NCI-H2171 (cell line): ENCODE data around the gene A2ML1.
"Not testable (repeated sequence)": the region's sequence is repeated elsewhere in the genome, so short reads cannot be mapped to it uniquely, and the experiment has no call there.

ENCODE experiments used
- DNase-seq: peaks from one replicate; lab custom pipeline; 2025; lab: John Stamatoyannopoulos, UW

The A2ML1 gene

DNA sequence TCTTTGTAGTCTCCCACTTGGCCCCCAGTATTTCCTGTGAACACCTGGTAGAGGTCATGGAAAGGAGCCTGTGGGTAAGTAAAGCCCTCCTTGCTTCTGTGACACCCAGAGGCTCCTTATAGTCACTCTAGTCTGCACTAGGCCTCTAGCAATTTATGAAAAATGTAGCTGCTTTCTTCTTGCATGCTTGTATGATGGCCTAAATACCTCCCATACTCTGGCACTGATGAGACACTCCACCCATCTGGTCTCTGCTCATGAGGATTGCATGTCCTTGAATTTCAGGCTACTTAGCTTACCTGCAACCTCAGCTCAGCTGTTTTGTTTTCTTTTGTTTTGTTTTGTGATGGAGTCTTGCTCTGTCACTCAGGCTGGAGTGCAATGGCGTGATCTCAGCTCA, 4.6 kb upstream of the A2ML1 start:
- DNase-seq = no peak

DNA sequence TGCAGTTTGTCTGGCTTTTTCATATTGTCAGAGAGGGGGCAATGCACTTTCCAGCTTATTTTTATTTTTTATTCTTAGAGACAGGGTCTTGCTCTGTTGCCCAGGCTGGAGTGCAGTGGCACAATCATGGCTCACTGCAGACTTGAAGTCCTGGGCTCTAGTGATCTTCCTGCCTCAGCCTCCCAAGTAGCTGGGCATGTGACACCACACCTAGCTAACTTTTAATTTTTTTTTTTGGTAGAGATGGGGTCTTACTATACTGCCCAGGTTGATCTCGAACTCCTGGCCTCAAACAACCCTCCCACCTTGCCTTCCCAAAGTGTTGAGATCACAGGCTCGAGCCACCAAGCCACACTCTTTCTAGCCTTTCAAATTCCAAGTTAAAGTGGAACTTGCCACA, 3.9 kb upstream of the A2ML1 start:
- DNase-seq = no peak

DNA sequence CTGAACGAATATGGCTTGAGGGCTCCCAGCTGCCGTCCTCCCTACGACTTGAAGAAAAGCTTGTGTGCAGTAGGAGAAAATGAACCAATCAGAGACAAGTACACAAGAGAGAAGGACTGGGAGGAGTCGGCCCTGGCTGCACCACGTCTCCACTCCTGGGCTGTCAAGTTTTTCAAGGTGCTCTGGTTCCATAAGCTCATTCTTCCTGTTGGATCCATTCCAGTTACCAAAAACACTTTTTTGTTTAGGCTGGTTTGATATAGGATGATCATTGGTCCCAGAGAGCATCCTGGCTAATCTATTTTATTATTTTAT, 2.8 kb upstream of the A2ML1 start:
- DNase-seq = no peak

DNA sequence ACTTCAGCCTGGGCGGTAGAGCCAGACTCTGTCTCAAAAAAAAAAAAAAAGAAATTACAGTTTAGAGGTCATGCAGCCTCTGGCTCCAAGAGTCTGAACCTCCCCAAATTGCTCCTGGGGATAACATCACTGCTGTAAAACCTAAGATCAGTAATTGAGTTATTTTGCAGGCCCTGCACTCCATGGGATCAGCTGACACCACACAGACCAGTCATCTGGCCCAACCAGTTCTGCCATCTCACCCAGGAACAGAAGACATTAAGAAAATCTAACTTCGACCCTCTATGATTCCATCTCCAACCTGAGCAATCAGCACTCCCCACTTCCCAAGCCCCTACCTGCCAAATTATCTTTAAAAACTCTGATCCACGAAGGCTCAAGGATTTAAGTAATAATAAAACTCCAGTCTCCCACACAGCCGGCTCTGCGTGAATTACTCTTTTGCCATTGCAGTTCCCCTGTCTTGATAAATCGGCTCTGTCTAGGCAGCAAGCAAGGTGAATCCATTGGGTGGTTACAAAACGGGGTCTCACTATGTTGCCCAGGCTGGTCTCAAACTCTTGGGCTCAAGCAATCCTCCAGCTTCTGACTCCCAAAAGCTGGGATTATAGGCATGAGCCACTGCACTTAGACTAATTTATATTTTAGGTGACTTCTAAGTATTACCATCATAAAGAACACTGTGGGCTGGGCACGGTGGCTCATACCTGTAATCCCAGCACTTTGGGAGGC, 1.6 kb upstream of the A2ML1 start:
- DNase-seq = not testable (repeated sequence)

DNA sequence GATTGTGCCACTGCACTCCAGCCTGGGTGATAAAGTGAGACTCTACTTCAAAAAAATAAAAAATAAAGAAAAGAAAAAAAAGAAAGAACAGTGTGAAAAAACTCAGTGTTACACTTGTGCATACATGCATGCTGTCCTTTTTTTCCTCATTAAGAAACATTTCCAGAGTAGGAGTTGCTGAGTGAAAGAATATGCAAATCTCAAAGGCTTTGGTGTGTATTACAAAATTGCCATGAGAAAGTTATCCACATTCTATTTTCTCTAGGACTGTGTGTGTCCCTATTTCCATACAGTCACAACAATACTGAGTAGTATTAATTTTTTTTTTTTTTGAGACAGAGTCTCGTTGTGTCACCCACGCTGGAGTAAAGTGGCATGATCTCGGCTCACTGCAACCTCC, 830 bp upstream of the A2ML1 start:
- no peak for DNase-seq

DNA sequence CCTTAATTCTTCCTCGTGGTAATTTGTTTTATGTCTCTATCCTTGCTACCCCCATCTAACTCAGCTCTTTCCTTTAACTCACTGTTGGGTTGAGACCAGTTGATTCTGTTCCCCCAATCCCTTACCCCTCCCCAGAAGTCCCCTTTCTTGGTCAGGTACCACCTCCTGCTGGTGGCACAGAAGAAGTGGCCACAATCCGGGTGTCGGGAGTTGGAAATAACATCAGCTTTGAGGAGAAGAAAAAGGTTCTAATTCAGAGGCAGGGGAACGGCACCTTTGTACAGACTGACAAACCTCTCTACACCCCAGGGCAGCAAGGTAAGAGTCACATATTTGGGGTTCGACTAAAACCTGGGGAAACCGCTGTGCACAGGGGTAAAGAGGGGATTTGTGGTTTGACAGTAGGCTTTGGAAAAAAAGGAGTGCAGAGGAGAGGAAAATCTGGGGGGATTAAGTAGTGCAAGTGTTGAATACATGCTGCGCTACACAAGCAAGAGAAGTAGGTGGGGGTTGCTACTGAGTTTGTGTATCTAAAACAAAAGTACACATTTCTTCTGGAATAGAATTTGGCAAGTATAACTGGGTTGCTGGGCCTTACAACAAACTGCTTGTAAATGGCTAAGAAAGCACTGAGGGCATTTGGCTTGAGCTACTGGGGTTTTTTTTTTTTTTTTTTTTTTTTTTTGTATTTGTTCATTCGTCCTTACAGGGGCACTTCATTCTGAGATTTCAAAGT, 1.3 kb downstream of the A2ML1 start:
- DNase-seq = no peak

DNA sequence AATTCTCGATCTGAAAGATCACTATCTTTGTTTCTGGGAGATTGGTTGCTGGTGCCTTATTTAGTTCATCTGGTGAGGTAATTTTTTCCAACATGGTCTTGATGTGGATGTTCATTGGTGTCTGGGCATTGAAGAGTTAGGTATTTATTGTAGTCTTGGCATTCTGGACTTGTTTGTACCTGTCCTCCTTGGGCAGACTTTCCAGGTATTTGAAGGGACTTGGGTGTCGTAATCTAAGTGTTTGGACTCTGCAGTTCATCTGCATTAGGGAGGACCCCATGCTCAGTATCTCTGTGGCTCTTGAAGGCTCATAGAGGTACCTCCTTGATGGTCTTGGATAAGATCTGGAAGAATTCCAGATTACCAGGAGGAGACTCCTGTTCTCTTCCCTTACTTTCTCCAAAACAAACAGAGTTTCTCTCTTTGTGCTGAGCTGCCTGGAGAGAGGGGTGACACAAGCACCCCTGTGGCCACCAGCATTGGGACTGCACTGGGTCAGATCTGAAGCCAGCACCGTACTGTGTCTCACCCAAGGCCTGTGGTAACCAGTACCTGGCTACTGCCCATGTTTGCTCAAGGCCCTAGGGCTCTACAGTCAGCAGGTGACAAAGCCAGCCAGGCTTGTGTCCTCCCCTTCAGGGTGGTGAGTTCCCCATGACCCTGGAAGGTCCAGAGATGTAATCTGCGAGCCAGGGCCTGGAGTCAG, 5.3 kb downstream of the A2ML1 start:
- no peak for DNase-seq

DNA sequence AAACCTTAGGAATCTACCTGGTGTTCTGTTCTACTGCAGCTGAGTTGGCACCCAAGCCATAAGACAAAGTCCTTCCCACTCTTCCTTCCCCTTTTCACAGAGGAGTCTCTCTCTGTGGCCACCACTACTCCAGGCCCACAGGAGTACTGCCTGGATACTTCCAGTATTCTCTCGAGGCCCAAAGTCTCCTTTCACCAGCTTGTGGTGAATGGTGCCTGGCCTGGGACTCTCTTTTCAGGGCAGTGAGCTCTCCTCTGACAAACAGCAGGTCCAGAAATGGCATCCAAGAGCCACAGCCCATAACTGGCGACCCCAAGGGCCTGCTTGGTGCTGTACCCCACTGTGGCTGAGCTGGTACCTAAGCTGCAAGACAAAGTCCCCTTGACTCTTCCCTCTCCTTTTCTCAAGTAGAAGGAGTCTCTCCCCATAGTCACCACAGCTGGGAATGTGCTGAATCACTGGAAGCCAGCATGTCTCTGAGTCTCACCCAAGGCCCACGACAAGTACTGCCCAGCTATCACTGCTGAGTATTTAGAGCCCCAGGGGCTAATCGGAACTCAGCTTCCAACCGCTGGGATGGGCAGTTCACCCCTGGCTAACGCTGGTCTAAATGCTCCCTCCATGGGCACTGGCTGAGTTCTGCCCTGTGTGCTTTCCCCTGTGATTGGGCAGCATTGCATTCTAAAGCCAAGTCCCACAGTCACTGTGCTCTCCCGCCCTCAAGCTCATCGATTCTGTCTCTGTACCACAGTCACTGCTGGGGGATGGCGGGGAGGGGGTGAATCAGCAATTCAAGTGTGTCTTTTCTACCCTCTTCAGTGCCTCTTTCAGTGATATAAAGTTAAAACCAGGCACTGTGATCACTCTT, 6.1 kb downstream of the A2ML1 start:
- DNase-seq = no peak

DNA sequence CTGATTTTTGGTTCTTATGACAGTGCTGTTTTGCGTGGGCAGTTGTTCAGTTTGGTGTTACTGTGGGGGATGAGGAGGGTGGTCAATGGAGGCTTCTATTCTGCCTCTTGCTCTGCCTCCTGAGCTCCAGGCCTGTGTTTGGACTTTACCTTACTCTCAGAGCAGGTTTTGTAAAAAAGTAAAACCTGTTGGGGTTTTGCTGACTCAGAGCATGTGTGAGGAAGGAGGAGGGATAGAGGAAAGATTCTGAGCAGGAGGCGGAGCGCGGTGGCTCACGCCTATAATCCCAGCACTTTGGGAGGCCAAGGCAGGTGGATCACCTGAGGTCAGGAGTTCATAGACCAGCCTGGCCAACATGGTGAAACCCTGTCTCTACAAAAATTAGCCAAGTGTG, 6.7 kb downstream of the A2ML1 start:
- DNase-seq = no peak

DNA sequence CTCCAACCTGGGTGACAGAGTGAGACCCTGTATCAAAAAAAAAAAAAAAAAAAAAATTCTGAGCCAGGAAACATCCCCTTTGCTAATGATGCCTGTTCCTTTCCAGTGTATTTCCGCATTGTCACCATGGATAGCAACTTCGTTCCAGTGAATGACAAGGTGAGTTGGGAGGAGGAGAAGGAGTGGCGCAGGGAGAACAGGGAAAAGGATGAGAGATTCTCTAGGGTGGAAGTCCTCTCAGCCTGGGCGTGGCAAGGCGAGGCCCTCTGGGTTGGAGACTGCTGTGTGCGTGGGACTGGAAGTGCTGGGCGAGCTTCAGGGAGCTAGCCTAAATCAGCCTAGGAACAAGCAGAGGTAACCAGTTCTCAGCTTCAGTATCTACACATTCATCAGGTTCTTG, 7.2 kb downstream of the A2ML1 start:
- DNase-seq = no peak

DNA sequence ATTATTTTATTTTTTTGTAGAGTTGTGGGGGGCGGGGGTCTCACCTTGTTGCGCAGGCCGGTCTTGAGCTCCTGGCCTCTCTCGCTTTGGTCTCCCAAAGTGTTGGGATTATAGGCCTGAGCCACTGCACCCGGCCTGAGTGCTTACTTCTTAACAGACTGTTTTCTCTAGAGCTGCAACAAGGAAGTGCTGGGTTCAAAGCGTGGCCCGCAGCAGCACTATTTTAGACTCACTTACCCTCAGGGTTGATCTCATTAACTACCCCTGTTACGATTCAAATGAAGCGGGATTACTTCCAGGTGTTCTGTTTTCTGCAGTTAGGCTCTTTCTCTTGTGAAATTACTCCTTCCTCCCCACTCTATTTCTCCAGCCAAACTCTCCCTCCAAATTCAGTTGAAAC, 8.7 kb downstream of the A2ML1 start:
- no peak for DNase-seq

DNA sequence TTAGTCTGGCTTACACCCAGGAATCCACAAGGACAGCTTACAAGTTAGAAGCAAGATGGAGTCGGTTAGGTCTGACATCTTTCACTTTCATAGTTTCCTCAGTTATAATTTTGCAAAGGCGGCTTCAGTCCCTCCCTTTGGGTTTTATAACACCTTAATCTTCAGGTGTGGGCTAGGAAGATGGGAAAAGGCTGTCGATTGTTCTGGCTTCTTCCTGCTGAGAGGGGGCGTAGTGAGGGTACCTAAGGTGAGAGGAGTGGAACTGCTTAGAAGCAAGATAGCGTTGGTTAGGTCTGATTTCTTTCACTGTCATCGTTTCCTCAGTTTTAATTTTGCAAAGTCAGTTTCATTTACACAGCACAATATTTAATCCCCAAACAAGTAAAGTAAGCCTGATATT, 10.1 kb downstream of the A2ML1 start:
- DNase-seq = no peak

DNA sequence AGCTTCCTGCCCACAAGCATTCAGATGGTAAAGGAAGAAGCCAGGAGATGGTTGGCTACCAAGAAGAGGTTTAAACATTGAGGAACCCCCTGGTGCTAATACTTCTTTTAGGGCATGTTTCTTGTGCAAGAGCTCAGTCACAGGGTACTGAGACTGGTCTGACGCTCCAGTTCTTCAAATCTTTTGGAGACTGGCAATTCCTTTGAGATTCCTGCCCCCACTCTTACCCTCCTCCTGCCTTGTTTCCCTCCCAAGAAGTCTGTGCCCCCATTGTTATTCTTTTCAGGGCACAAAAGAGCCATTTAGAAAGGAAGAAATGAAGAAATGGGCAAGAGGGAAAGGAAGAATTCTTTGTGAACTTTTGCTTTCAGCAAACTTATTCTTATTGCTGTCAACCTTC, 11.8 kb downstream of the A2ML1 start:
- DNase-seq = no peak

DNA sequence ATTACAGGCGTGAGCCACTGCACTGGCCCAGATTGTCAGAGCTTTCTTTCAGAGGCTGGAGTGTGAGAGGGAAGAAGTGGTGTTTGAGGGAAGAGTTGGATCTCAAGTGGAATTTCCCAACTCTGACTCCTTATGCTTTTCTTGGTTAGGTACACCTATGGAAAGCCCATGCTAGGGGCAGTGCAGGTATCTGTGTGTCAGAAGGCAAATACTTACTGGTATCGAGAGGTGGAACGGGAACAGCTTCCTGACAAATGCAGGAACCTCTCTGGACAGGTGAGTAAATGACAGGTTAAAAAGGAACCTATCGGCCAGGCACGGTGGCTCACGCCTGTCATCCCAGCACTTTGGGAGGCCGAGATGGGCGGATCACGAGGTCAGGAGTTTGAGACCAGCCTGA, 14.9 kb downstream of the A2ML1 start:
- DNase-seq = no peak

DNA sequence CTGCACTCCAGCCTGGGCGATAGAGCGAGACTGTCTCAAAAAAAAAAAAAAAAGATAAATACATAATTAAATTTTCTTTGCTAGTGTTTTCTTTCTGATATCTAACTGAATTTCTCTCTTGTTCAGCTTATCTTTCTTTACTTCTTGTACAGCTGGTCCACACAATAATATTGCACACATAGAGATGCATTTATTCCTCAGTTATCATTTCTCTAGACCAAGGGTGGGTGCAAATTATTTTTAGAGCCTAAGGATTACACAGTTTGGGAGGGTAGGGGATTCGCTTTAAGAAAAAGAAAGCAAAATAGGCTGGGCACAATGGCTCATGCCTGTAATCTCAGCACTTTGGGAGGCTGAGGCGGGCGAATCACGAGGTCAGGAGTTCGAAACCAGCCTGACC, 17.9 kb downstream of the A2ML1 start:
- no peak for DNase-seq

DNA sequence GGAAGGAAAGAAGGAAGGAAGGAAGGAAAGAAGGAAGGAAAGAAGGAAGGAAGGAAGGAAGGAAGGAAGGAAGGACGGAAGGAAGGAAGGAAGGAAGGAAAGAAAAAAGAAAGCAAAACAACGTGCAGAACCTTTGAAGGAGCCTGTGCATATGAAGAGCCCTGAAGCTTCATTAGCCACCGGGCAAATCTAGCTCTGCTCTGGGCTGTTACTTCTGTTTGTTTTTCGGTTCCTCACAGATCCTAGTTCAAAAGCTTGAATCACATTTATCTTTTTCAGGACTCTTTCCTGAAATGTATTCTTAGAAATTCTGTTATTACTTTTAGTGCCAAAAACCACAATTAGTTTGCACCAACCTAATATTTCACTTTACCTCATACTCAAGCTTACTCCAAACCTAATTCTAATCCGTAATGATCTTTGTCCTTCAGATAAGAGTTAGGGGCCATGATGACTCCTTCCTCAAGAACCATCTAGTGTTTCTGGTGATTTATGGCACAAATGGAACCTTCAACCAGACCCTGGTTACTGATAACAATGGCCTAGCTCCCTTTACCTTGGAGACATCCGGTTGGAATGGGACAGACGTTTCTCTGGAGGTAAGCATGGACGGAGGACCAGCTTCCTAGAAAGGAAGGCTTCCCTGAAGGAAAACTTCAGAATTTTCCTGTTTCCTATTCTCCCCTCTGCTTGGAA, 18.7 kb downstream of the A2ML1 start:
- no peak for DNase-seq

DNA sequence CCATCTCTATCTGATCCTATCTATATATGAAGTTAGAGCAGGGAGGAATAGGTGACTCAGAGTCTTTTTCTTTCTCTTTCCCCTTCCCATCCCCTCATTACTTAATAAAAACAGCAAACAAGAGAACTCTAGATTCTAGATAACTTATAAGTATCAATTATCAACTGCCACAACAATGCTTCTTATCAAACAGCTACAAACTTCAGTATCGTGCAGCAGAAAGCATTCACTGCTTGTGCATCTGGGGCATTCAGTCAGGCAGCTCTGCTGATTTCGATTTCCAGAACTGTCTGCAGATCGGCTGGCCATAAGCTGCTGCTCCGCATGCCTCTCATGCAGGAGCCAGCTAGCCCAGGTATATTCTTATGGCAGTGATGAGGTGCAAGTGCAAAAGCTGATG, 19.4 kb downstream of the A2ML1 start:
- DNase-seq = no peak

DNA sequence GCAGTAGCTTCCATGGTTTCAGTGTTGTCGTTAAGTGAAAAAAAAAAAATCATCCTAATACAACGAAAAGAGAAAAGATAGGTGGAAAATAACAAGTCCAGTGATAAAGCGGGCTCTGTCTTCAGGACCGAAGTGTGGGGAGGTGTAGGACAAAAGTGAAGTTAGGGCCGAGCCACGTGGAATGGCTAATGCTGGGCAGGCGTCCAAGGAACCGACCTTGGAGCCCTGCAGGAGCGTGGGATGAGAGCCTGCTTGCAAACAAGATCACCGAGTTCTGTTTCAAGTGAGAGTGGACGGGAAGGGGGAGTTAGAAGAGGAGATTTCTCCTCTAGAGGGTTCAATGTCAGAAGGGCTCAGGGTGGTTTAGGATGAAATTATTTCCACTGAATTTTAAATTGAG, 22.2 kb downstream of the A2ML1 start:
- no peak for DNase-seq

DNA sequence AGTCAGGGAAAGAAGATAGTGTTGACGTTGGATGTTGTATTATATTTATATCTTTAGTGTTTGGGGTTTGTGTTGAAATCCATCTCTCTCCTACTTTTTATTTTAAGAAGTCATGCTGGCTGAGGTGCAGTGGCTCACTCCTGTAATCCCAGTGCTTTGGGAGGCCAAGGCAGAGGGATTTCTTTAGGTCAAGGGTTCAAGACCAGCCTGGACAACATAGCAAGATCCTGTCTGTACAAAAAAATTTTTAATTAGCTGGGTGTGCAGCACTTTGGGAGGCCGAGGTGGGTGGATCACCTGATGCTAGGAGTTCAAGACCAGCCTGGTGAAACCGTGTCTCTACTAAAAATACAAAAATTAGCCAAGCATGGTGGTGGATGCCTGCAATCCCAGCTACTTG, 23.9 kb downstream of the A2ML1 start:
- no peak for DNase-seq

DNA sequence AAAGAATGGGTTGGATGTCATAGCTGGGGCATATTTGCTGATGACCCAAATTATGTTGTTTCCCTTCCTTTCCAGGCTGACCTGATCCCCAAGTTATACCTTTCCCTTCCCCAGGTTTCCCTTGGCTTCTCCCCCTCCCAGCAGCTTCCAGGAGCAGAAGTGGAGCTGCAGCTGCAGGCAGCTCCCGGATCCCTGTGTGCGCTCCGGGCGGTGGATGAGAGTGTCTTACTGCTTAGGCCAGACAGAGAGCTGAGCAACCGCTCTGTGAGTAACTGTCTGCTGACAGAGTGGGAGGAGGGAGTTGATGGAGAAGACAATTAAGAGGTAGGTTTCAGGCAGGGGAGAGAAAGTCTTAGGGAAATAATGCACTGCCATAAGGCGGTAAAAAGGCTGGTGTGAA, 25.0 kb downstream of the A2ML1 start:
- DNase-seq = no peak

DNA sequence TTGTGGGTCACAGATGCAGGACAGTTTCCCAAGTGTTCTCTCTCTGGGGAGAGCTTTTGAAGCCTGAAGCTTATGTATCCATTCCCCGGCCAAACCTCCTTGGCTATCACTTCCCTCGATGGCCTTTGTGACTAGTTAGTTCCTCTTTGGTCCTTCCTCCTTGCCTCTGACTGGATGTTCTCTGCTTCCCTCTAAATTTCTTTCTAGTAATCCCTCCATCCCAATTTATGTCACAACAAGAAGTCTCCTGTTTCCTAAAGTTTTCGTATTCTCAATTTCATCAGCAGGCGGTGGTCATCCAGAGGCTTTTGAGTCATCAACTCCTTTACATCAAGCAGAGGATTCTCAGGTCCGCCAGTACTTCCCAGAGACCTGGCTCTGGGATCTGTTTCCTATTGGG, 27.5 kb downstream of the A2ML1 start:
- DNase-seq = no peak

DNA sequence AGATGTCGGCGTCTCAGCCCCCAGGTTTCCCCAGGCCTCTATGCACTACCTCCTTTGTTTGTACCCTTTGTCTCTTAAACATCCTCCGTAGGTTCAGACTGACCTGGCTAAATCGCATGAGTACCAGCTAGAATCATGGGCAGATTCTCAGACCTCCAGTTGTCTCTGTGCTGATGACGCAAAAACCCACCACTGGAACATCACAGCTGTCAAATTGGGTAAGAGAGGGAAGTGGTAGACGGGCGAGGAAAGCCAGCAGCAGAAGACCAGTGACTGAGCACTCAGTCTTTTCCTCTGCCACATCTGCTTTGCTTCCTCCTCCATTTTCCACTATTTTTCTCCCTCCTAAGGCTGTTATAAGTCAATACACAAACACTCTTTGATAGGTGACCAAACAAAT, 29.7 kb downstream of the A2ML1 start:
- no peak for DNase-seq
